ENCODE results near the gene GGT7.
A peak's percentile ranks its signal among the peaks of the same experiment; 100 is the strongest.
"Not testable (repeated sequence)": the region's sequence is repeated elsewhere in the genome, so short reads cannot be mapped to it uniquely, and the experiment has no call there.

The GGT7 gene, protein sequence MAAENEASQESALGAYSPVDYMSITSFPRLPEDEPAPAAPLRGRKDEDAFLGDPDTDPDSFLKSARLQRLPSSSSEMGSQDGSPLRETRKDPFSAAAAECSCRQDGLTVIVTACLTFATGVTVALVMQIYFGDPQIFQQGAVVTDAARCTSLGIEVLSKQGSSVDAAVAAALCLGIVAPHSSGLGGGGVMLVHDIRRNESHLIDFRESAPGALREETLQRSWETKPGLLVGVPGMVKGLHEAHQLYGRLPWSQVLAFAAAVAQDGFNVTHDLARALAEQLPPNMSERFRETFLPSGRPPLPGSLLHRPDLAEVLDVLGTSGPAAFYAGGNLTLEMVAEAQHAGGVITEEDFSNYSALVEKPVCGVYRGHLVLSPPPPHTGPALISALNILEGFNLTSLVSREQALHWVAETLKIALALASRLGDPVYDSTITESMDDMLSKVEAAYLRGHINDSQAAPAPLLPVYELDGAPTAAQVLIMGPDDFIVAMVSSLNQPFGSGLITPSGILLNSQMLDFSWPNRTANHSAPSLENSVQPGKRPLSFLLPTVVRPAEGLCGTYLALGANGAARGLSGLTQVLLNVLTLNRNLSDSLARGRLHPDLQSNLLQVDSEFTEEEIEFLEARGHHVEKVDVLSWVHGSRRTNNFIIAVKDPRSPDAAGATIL

DNA sequence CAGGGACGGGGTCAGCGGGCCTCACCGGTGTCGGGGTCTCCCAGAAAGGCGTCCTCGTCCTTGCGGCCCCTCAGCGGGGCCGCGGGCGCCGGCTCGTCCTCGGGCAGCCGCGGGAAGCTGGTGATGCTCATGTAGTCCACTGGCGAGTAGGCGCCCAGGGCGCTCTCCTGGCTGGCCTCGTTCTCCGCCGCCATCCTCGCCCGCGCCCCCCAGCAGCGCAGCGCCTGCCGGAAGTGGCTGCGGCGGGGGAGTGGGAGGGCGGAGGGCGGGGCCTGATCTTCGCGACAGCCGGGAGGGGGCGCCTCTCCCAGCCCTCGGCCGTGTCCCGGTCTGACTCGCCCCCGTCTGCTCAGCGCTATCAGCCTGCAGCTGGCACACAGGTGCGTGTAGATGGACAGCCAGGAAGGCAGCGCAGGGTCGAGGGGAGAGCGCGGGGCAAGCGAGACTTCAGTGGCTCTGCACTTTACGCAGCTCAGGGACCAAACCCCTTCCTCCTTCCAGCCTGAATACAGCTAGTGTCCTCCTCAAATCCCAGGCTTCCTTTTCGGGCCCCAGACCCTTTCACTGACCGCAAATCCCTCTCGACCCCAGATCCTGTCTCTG, at the start of gene GGT7:
Gene GGT7, minus strand, starts transcription at position 235 of the 603 bp plus-strand sequence. Its CDS starts 41 bp downstream, at position 194.
- DNase-seq: peak; percentile 90 to 91

DNA sequence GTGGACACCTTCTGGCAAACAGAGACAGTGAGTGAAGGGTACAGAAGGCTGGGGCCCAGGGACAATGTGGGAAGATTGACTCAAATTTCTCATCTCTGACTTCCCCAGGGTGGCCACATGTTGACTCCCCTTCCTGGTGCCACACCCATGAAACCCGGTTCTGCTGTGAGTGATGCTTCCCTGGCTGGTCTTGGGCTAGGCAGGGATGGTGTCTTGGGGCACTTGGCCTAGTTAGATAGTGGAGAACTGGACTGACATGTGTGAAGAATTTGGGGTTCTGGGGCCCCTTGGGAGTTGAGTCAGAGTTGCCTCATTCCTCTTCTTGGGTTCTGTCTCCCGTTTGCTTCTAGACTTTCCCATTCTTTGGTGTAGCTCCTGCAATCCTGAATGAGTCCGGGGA, 48.8 kb upstream of the GGT7 start:
- DNase-seq: peak in 1 of 2 donors; percentile 7

DNA sequence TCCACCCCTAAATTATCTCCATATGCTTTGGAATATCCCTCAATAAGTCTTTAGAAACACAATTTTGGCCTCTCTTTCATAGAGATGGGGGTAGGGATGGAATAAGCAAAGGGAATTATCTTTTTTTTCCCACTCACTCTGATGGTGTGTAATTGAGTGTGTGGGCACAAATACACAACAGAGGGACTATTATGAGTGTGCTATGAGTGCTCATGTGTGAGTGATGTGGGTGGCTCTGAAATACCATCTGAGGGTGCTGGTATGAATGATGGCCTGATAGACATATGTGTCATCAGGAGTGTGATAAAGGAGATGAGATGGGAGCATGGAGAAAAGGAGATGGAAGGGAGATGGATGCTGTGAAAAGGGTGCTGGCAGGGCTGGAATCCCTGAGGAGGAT, 47.4 kb upstream of the GGT7 start:
- DNase-seq: no peak

DNA sequence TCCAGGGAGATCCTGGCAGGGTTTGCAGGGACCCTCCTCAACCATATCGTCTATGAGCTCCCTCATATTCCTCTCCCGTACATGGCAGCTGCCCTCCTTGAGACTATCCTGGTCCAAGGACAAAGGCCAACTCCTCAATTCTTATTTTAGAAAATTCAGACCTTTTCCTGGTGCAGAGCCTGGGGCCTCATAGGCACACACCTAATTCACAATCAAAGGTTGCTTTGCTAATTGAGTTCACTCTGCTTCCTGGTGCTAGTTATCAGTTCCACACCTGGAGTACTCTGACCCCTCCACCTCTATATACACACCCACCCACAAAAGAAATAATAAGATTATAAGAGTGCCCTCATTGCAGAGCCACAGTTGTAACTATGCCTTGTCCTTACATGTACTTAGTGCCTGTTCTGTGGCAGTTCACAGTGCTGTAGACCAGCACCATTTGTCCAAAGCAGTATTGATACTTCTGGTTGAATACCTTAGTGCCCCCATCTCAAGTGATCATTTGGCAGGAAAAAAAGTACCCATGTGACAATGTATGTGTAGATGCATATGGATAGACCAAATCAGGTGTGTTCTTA, 44.2 kb upstream of the GGT7 start:
- no peak for DNase-seq

DNA sequence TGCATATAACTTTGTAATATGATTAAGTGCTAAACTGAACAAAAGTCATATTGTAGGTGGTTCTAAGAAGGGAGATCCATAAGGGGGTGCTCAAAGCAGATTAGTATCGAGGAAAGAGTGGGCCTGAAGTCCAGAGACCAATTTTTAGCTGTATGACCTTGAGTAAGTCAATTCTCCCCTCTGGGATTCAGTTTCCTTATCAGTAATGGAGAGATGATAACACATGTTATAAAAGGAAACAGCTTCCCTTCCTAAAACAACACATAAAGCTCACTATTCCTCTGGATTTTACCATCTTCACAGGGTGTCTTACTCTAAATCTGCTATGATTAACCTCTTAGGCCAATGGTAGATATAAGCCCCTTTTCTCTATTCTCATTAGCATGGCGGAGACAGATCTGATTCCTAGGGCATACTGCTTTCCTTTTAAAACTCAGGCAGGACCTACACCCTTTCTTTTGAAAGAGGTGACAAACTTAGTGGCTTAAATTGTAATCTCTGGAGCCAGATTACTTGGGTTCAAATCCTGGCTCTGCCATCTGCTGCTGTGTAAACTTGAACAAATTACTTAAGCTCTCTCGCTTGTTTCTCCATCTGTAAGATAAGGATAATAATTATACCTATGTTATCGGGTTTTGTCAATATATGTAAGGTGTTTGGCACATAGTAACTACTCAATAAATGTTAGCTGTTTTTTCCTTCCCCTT, 43.2 kb upstream of the GGT7 start:
- DNase-seq: no peak

DNA sequence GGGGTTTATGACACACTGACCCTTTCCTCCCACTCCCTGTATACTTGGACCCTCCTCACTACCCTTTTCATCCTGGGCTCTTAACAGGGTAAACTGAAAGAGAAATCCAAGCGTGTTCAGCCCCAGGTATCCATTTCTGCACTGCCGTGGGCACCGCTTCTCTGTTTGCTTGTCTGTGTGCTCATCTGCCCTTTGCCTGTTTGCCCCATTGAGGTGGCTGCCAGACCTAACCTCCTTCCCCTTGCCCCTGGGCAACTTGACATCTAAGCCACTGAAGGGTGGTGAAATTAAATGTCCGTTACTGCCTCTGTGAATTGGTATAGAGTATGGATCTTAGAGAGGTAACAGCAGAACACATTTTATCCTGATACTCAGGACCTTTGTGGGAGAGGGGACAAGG, 42.5 kb upstream of the GGT7 start:
- DNase-seq: no peak

DNA sequence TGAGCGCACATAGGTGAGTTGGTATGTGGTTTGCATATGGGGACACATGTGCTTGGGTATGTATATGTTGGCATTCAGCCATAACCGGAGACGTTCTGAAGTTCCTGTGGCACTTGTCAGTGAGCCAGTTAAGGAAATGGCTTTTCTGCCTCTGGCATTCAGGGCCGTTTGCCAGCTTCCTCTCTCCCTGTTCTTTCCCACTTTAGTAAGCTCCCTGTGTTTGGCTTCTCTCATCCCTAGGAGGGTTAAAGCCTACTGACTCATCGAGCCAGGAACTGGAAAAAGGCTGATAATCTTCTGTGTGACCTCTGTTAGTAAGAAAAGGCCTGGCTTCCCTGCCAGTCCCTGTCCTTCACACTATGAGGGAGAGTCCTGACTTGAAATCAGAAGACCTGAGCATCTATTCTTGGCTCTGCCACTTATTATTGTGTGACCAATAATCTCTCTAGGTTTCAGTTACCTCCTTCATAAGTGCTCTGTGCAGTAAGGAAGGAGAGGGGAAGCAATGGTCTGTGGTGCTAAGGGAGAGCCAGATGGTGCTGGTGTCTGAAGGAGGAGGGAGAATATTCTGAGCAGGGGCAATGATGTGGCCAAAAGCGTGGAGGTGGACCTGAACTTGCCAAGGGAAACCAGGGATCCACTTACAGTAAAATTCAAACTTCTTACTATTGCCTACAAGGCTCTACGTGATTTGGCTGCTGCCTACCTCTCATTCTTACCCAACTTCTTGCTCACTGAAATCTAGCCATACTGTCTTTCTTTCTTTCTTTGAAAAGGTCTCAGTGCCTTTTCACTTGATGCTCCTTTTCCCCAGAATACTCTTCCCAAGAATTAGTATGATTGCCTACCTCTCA, 35.2 kb upstream of the GGT7 start:
- DNase-seq: no peak

DNA sequence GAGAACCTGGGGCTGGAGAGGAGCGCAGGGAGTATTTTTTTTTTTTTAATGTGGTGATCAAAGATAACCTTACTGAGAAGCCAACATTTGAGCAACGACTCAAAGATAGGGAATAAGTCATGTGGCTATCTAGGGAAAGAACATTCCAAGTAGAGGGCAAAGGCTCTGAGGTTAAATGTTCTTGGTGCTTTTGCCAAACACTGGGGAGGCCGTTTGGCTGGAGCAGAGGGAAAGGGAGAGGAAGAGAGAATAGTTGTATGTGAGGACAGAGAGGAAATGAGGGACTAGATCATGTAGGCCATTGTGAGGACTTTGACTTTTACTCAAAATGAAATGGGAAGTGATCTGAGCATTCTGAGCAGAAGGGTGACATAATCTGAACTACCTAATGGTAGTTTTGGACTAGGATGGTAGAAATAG, 31.6 kb upstream of the GGT7 start:
- DNase-seq: no peak

DNA sequence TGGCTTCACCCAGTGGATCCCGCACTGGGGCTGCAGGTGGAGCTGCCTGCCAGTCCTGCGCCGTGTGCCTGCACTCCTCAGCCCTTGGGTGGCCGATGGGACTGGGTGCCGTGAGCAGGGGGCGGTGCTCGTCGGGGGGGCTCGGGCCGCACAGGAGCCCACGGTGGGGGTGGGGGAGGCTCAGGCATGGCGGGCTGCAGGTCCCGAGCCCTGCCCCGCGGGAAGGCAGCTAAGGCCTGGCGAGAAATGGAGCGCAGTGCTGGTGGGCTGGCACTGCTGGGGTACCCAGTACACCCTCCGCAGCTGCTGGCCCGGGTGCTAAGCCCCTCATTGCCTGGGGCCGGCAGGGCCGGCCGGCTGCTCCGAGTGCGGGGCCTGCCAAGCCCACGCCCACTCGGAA, 26.1 kb upstream of the GGT7 start:
- DNase-seq: not testable (repeated sequence)

DNA sequence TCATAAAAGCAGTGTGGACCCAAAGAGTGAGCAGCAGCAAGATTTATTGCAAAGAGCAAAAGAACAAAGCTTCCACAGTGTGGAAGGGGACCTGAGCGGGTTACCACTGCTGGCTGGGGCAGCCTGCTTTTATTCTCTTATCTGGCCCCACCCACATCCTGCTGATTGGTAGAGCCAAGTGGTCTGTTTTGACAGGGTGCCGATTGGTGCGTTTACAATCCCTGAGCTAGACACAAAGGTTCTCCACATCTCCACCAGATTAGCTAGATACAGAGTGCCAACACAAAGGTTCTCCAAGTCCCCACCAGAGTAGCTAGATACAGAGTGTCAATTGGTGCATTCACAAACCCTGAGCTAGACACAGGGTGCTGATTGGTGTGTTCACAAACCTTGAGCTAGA, 25.5 kb upstream of the GGT7 start:
- DNase-seq: not testable (repeated sequence)

DNA sequence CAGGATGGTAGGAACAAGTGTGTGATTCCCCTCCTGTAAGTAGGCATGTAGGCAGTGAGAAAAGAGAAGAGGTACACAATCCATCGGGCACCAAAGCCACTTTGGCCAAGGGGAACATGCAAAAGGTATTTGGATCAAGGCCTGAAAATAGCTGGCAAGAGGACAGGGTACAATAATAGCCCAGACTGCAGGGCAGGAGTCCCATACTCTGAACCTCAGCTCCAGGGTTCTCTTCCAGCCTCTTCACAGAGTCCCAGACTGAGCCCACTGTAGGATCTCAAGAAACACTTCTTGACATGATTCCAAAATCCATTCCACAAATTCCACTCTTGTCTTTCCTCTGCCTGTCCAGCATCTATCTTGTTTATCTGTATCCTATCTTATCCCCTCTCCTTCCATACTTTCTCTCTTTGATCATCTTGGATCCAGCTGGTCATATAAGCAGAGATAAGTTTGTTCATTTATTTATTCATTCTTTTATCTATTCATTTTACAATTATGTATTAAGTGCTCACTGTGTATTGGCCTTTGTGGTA, 23.5 kb upstream of the GGT7 start:
- DNase-seq: no peak

DNA sequence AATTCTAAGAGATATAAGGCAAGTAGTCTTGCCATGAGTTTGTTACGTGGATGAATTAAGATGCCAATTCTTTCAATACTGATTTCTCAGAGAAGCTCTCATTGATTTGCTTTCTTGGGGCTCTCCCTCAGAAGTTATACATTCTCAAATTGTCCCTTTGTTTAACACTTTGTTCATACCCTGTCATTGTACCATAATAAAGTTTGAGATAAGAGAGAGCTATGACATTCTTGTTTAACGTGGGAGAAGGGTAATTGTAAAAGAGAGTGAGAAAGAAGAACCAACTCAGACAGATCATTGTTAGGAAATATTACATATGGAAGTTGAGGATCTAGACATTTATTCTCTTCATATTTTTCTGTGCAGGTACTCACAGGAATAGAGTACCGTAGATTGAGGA, 22.8 kb upstream of the GGT7 start:
- no peak for DNase-seq

DNA sequence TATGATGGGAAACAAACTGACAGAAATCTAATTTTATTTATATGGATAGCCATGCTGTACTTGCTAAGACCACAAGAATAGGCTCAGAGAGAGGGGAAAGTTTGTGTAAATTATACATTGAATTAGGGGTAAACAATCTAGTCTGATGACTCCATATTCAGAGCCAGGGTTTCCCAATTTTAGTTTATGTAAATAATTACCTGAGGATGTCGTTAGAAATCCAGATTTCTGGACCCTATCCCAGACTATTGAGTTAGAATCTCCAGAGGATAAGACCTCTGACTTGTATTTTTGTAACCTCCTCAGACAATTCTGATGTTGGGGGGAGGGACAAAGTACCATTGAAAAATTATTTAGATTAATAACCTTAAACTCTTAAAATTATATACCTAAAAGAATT, 22.1 kb upstream of the GGT7 start:
- no peak for DNase-seq

DNA sequence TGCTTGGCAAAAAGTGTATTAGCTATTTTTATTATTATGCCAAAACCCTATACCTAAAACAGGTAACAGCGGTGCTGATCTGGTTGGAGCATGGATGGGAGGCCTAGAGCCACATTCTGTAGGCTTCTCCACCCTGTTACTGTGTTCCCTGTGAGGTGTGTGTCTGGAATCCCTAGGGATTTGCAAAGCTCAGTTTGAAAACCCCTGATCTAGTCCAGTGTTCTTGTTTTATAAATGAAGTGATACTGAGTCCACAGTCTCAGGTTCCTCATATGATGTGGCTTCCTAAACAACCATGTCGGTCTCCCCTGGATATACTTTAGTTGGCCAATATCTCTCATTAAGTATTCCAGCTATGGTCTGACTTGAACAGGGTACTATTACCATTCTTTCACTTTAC, 20.0 kb upstream of the GGT7 start:
- no peak for DNase-seq

DNA sequence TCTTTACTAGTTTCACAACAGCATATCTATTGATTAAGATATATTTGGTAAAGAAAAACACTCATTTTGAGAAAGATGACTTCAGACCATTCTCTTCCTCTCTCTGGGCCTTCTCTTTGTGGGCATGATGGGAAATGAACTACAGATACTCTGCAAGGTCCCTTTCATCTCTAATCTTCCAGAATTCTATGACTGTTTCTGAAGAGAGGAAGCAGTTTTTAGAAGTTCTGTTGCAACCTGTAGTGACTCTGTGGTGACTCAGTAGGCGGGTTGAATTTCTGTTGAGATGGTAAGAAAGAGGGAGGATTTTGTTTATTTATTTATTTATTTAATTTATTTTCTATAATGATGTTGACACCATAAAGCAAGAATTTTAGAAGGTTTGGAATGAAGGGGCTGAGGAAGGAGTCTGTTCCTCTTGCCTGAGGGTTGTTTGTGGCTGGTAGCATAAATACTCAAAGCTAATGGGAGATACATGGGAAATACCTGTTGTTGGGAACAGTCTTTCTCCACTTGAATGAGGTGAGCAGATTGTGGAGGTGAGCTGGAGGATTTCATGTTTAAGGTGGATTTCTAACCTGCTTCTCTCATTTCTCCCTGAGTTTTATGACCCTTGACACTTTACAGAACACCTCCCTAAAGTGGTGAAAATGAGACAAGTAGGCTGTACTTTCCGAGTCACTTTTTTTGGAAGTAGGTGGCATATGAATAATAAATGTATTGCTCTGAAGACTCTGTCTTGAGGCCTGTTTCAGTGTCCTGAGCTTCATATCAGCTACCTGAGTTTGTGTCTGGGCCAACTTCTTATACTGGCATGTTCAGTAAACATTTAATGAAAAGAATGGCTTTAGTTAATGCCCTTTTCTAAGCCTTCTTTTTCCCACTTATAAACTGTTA, 18.8 kb upstream of the GGT7 start:
- DNase-seq: peak; percentile 10 to 29

DNA sequence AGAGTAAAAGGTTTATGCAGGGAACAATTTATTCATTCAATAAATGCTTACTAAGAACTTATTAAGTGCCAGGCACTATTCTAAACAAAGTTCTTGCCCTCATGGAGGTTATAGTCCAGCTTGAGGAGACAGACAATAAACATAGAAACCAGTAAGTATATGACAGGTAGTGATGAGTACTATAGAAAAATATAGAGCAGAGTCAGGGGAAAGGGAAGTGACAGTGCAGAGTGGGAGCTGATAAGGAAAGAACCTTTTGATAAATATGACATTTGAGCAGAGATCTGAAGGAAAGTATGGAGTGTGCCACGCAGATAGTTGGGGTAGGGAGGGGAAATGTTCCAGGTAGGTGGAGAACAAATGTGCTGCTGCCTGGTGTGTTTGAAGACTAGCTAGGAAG, 15.8 kb upstream of the GGT7 start:
- no peak for DNase-seq

DNA sequence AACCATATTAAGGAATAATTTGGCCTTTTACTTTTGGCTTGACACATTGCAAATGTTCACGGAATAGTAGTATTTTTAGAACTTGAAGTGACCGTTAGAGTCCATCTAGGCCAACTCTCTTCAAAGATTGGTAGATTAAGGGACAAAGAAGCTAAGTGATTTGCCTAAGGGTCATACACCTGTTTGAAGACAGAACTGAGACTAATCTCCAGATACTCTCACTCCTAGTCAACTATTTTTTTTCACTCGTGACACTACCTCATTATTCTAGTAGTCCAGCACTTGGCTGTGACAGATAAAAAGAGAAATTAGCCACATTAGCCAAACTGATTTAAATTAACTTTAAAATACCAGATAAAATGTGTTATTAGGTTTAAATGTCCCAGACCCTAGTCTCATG, 14.4 kb upstream of the GGT7 start:
- no peak for DNase-seq

DNA sequence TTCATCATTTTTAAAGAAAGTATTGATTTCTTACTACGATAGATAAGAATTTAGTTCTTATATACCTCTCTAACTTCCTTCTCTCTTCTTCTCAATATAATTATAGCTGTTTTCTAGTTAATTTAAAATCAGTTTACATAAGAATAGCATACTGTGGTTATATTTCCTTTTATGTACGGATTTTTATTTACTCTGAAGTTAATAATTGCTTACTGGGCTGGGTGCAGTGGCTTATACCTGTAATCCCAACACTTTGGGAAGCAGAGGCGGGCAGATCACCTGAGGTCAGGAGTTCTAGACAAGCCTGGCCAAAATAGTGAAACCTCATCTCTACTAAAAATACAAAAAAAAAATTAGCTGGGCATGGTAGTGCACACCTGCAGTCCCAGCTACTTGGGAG, 13.5 kb upstream of the GGT7 start:
- no peak for DNase-seq

DNA sequence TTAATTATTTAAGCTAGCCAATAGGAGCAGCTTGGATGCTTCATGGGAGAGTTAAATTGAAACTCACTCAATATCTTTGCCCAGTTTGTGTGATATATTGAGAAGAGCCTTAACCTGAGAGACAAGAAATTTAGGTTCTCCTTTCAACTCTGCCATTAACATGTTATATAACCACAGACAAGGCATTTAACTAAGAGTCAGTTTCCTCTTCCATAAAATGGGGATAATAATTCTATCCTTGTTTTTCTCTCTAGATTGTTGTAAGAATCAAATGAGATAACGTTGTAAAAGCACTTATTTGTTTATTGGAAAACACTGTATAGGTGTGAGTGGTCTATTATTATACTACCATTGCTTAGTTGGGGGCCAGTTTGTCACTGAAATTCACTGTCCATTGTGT, 11.6 kb upstream of the GGT7 start:
- DNase-seq: no peak

DNA sequence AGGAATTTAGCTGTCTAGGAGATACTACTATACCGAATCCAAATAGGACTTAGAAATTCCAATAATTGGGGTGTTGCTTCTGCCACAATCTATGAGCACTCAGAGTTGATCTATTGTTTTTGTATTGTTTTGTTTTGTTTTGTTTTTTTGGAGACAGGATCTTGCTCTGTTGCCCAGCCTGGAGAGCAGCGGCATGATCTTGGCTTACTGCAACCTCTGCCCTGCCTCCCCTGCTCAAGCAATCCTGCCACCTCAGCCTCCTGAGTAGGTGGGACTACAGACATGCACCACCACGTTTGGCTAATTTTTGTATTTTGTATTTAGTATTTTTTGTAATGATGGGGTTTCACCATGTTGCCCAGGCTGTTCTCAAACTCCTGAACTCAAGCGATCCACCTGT, 11.2 kb upstream of the GGT7 start:
- DNase-seq: no peak
